Ectodermal cell (in vitro differentiated cells): ENCODE results near the gene PSENEN.

Source experiments
- H3K27ac ChIP-seq: 2 replicates; pipeline ENCODE4 v1.7.0; 2013; ENCODE audit warnings: mild to moderate bottlenecking, low read depth, low read length; ENCODE audit not compliant: insufficient read depth, poor library complexity, severe bottlenecking
- H3K27me3 ChIP-seq: 2 replicates; pipeline ENCODE4 v1.7.0; 2013; ENCODE audit warnings: mild to moderate bottlenecking, low read length; ENCODE audit not compliant: insufficient read depth, control insufficient read depth, poor library complexity, severe bottlenecking
- H3K36me3 ChIP-seq: one replicate; pipeline ENCODE4 v1.7.0; 2013; ENCODE audit warnings: low read length; ENCODE audit not compliant: control insufficient read depth, insufficient read depth
- H3K4me1 ChIP-seq: one replicate; pipeline ENCODE4 v1.7.0; 2013; ENCODE audit warnings: low read length; ENCODE audit not compliant: control insufficient read depth, insufficient read depth
- H3K4me3 ChIP-seq: 2 replicates; pipeline ENCODE4 v1.7.0; 2013; ENCODE audit warnings: low read depth, low read length, control low read depth; ENCODE audit not compliant: insufficient read depth
- H3K9me3 ChIP-seq: 2 replicates; pipeline ENCODE4 v1.7.0; 2013; ENCODE audit warnings: mild to moderate bottlenecking, low read length, moderate library complexity; ENCODE audit not compliant: control insufficient read depth
- WGBS, 2 experiments: methylation state at CpG; one replicate each; pipeline ENCODE4 v1.1.7; 2013; ENCODE audit warnings: missing lambda C conversion rate in 2 of 2; 5-methylcytosine and 5-hydroxymethylcytosine counted together

PSENEN gene

DNA sequence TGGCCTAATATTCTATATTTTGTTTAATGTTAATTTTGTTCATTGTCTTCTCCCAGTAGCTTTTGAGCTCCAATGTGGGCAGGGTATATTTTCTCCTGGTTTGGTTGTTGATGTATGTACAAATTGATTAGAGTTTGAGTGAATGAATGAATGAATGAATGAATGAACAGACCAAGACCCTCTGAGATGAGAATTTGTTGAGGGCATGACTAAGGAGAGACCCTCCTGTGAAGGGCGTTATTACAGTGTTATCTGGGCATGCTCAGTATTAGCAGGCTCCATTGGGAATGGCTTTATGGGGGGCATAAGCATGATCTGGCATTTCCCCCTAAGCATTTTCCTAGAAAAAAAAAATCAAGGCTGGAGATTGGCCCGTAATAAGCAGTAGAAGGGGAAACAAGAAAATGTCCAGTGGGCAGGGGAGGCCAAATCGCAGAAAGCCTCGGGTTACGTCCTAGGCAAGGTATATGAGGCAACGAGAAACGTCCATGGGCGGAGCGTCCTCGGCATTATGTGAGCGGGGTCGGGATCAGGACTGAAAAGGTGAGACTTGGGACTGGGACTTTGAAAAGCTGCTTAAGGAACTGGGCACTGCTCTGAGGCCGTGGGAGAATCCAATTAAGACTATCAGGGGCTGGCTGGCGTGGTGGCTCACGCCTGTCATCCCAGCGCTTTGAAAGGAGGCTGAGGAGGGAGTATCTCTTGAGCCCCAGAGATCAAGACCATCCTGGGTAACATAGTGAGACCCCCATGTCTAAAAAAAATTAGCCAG lies 29.0 kb downstream of the PSENEN start:
- 63 to 64% methylated on average over 16 of the region's 16 CpGs for WGBS, 2 experiments
- H3K27ac ChIP-seq: no peak overlapping the region
- H3K27me3 ChIP-seq: peaks cover 14% of the 10 kb centered on the region
- H3K9me3 ChIP-seq: no peaks in the 10 kb centered on the region
- peak overlapping the region; percentile 8 for H3K4me3 ChIP-seq
- H3K4me1 ChIP-seq: peaks cover 26% of the 10 kb centered on the region
- H3K36me3 ChIP-seq: no peaks in the 10 kb centered on the region

GRCh38 chr19:35775046-35775297 lies 29.5 kb downstream of the PSENEN start:
- H3K4me1 ChIP-seq: peaks cover 26% of the 10 kb centered on the region
- no peak overlapping the region for H3K27ac ChIP-seq
- 30 to 34% methylated on average over 9 of the region's 9 CpGs for WGBS, 2 experiments
- H3K9me3 ChIP-seq: no peaks in the 10 kb centered on the region
- H3K36me3 ChIP-seq: no peaks in the 10 kb centered on the region
- peaks cover 14% of the 10 kb centered on the region for H3K27me3 ChIP-seq
- peak overlapping the region; percentile 8 for H3K4me3 ChIP-seq

DNA sequence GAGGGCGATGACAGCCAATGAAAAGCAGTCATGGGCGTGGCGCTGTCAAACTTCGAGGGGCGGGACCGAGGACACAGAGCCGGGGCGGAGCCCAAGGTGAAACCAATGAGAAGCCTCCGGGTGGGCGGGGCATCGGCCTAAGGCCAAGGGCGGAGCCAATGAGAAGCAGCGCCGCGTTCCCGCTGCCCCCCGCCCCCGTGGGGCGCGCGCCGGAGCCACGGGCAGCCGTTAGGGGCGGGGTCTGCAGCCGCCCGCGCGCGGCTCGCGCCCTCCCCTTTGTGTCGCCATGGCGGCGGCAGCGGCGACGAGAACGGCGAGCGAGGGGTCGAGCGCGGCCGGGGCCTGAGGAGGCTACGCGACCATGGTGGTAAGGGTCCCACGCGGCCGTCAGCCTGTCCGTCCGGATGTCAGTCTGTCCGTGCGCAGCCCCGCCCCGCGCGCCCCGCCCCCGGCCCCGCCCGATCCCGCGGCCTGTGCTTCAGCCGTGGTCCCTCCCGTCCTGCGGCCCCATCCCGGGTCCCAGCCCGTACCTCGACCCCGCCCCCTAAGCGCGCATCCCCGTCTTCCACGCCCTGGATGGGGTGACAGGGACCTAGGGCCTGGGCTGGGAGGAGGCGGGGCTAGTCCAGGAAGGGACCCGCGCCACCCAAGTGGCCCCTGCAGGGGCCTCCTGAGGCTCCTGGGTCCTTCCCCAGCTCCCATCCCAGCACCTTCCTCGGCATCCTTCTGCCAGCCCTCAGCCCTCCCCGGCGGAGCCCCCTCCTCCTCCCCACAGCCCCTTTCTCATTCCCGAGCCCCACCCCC lies 30.0 kb downstream of the PSENEN start, which contains the start of gene ARHGAP33:
Gene ARHGAP33, plus strand, starts transcription at position 267 of the 804 bp plus-strand sequence. Its CDS starts 95 bp downstream, at position 362.
- Histone ChIP-seq H3K27ac (no peak within 1 kb of the TSS), H3K36me3 (no peaks in the 10 kb centered on the region), H3K27me3 (peaks cover 14% of the 10 kb centered on the region), H3K9me3 (no peaks in the 10 kb centered on the region), H3K4me1 (peaks cover 26% of the 10 kb centered on the region), H3K4me3 (peak within 1 kb of the TSS; percentile 62)
- 0% methylated on average over 82 of the region's 82 CpGs for WGBS, 2 experiments

DNA sequence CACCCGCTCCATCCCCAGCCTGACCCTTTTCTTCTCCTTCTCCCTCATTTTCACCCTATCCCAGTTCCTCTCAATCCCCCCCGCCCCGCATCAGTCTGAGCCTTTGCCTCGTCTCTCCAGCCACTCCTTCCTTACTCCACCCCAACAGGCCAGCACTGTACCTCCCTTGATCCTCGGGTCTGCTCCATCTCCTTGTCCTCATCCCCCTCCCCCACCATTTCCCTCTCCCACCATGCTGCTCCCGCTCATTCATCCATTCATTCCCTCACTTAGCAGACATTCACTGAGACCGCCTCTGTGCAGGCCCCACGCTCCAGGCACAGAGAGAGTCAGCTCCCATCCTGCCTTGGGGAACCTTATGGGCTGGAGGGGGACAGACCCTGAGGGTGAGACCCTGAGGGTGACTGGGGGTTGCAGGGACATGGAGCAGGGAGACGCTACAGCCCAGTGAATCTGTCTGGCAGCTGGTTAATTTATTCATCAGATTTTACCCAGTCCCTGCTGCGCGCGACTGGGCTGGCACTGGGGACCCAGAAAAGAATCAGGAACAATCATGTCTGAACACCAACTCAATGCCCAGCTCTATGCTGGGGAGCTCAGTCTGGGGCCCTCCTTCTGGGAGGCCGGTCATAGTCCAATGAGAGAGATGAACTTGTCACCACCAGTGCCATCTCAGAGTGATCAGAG lies 30.8 kb downstream of the PSENEN start:
- Histone ChIP-seq H3K36me3 (no peaks in the 10 kb centered on the region), H3K9me3 (no peaks in the 10 kb centered on the region), H3K27ac (no peak overlapping the region), H3K4me1 (peaks cover 26% of the 10 kb centered on the region), H3K4me3 (peak overlapping the region; percentile 62), H3K27me3 (peaks cover 14% of the 10 kb centered on the region)
- 40 to 44% methylated on average over 12 to 13 of the region's 13 CpGs for WGBS, 2 experiments

GRCh38 chr19:35777086-35777841 lies 31.8 kb downstream of the PSENEN start:
- Histone ChIP-seq H3K36me3 (no peaks in the 10 kb centered on the region), H3K4me1 (peaks cover 26% of the 10 kb centered on the region), H3K9me3 (no peaks in the 10 kb centered on the region), H3K27ac (no peak overlapping the region), H3K4me3 (no peak overlapping the region), H3K27me3 (peaks cover 14% of the 10 kb centered on the region)
- WGBS, 2 experiments: 25 to 27% methylated on average over 19 of the region's 19 CpGs

DNA sequence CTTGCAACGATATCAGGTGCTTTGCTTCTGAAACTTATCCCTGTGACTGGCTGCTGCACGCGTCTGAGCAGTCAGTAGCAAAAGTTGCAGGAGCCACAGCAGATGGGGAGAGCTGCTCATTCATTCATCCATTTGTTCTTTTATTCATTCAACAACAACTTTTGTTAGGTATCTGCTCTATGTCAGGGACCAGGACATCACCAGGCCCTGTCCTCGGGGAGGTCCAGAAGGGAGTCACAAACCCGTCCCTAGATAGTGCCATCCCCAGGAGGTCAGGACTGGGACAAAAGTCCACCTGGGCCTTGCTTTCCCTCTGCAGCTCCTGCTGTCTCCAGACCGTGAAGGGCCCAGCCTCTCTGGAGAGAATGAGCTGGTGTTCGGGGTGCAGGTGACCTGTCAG lies 32.5 kb downstream of the PSENEN start:
- Histone ChIP-seq H3K36me3 (no peaks in the 10 kb centered on the region), H3K4me1 (peaks cover 26% of the 10 kb centered on the region), H3K9me3 (no peaks in the 10 kb centered on the region), H3K27me3 (peaks cover 14% of the 10 kb centered on the region), H3K4me3 (no peak overlapping the region), H3K27ac (no peak overlapping the region)
- WGBS, 2 experiments: 92 to 93% methylated on average over 7 of the region's 7 CpGs

- no peak overlapping the region for H3K27ac ChIP-seq
- WGBS, 2 experiments: 93 to 94% methylated on average over 8 of the region's 8 CpGs
- H3K27me3 ChIP-seq: peaks cover 13% of the 10 kb centered on the region
- H3K4me3 ChIP-seq: no peak overlapping the region
- no peaks in the 10 kb centered on the region for H3K9me3 ChIP-seq
- peaks cover 29% of the 10 kb centered on the region for H3K4me1 ChIP-seq
- no peaks in the 10 kb centered on the region for H3K36me3 ChIP-seq
Measured at GRCh38 chr19:35779033-35779432, 33.6 kb downstream of the PSENEN start.

- H3K4me1 ChIP-seq: peaks cover 21% of the 10 kb centered on the region
- no peak overlapping the region for H3K4me3 ChIP-seq
- no peak overlapping the region for H3K27ac ChIP-seq
- WGBS, 2 experiments: 91% methylated on average over 16 of the region's 16 CpGs
- no peaks in the 10 kb centered on the region for H3K36me3 ChIP-seq
- peaks cover 7% of the 10 kb centered on the region for H3K27me3 ChIP-seq
- no peaks in the 10 kb centered on the region for H3K9me3 ChIP-seq
Measured at GRCh38 chr19:35780058-35780457, 34.6 kb downstream of the PSENEN start.

GRCh38 chr19:35780717-35781116 lies 35.3 kb downstream of the PSENEN start:
- no peaks in the 10 kb centered on the region for H3K36me3 ChIP-seq

More at GRCh38 chr19:35780717-35781116, 35.3 kb downstream of the PSENEN start:
- no peak overlapping the region for H3K4me3 ChIP-seq
- H3K27me3 ChIP-seq: peaks cover 7% of the 10 kb centered on the region
- no peaks in the 10 kb centered on the region for H3K9me3 ChIP-seq
- 94 to 96% methylated on average over 20 of the region's 20 CpGs for WGBS, 2 experiments
- H3K27ac ChIP-seq: no peak overlapping the region
- H3K4me1 ChIP-seq: peaks cover 21% of the 10 kb centered on the region
